Stimulated activated CD4-positive, alpha-beta T cell treated with anti-CD3 and anti-CD28 coated beads, Interleukin-2, amount 100 ng/mL, for 4 hours (primary cell): ENCODE measurements around the gene MLYCD.
A peak's percentile ranks its signal among the peaks of the same experiment; 100 is the strongest.

Experiments used
- DNase-seq: peaks from one replicate; pipeline ENCODE4 v3.0.0-alpha.2; 2020; ENCODE audit warnings: low read depth

The MLYCD gene

DNA sequence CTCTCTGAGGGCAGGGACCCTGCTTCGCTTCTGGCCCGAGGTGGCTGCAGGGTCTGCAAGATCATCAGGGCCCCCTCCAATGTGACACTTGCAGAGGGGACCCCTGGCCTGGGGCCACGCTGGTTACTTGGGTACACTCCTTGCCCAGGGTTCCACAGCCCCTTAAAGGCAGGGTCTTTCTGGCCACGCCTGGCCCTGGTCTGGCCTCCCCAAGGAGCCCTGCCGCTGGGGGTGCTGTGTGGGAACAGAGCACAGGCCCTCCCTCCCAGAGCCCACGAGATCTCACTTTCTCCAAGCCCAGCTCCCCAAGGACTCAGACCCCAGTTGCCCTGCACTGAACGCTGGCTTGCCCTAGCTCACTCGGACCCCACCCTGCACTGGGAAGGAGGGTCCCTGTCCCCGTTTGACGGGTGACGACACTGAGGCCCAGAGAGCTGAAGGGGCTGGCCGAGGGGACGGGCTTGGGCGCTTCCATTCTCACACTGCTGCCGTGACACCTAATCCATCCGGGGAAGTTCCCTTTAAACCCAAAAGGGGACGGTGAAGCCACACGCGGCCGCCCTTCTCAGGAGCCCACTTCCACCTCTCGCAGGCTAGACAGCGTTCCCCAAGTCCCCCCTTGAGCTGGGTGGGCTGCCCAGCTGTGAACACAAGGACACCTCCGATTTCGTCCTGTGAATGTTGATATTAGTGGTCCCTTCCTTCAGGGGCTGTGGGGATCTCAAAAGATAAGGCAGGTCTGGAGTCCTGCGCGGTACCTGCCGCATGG is 27.2 kb downstream of the MLYCD start:
- DNase-seq = no peak

DNA sequence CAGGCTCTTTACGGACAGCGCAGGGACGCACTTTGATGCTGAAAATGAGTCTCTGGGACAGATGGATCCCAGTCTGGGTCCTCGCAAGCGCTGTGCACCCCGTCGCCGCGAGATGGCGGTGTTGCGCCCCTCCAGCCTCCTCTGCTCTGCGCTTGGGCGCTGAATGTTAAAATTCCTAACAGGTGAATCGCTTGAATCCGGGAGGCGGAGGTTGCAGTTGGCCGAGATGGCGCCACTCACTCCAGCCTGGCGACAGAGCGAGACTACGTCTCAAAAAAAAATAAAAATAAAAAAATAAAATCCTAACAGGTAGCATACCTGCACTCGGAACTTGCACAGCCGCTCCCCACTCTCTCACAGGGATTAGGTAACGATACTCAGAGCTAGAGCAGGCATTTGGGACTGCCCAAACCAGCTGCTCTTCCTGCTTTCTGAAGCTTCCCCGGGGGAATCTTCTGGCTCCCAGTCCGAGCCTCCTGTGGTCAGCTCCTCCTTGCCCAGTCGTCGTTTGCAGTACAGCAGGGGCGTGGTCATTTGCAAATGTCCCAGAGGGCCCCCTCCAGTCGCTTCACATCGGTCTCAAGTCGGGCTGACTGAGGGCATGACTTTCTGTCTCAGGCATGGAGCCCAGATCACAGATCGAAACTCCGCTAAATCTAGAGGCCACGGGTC is 27.9 kb downstream of the MLYCD start:
- peak; percentile 29 for DNase-seq

DNA sequence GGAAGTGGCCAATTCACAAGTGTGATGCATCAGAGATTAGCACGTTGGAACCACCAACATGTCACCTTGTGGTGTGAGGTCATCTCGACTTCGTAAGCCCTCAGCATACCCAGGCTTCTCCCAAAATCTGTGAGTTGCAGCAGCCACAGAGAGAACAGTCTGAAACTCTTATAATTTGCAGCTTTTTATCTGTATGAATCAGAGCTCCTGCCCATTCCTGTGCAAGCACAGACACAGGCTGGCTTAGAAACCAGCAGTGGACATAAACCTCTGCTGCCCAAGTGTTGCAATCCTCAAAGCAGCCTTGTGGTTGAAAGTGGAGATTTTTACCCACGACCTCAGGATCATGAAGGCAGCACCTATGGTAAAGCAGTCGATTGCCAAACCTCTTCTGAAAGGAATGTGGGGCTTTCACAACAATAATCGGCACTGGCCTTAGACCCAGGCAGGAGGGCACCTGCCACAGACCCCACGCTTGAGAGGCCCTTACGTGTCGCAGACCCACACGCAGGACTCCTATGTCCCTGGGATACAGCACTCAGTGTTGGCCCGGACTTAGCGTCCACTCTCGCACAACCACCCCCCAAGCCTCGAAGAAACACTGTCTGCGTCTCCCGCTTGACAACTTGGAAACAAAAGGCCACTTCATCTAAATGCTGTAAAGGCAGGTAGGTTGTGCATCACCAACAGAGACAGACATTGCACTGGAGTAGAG is 29.6 kb downstream of the MLYCD start:
- DNase-seq = no peak

DNA sequence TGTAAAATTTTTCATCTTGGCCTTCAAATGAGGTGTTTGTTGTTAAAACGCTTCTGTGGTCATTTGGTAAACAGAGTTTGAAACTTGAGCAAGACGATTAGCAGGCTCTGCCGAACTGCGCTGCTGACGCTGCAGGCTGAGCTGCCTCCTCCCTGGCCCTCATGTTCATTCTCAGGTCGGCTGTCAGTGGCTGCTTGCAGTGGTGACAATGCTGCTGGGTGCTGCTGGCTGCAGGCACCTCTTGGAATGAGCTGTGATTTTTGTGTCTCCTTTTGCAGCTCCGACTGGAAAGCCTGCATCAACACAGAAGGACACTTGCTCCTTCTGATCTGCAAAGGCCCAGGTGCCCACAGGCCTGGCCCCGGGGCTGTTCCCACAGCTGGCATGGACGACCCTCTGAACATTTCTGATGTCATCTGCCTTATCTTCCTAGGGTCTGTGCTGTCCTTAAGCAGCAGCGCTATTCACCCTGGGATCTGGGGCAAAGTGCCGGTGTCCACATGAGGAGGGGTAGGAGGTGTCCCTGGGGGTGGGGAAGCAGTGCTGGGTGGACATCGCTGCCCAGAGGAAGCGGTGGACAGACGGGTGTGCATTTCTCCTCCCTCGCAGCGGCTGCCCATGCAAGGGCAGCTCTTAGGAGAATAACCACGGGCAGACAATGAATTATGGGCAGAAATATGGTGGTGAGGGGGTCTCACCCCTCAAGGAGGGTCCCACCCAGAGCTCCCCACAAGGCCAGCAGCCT is 31.1 kb downstream of the MLYCD start:
- no peak for DNase-seq

DNA sequence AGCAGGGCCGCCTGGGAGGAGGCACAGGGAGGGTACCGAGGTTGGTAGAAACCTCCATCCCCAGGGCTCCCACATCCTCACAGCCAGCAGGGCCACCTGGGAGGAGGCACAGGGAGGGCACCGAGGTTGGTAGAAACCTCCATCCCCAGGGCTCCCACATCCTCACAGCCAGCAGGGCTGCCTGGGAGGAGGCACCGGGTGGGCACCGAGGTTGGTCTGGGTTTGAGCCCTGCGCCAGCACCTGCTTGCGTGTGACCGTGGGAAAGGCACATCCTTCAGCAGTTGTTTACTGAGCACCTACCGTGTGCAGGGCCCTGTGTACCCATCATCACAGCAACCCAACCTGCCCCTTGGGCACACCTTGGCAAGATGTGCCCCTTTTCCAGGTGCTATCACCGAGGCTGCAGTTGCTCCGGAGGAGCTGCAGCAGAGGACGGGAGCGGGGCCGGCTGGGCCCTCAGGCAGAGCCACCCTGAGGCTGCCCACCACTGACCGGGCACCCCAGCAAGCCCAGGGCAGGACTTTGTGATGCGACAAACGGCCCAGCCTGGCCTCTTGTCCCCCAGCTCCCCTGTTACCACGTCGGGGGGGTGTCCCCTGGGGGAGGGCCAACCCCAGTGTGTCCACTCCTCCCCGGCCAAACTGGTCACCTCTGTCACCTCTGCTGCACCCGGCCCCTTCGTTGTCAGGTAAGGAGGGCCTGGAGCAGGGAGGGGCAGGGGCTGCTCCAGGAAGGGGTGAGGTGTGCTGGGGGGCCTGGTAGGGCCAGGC is 32.0 kb downstream of the MLYCD start:
- DNase-seq = no peak

DNA sequence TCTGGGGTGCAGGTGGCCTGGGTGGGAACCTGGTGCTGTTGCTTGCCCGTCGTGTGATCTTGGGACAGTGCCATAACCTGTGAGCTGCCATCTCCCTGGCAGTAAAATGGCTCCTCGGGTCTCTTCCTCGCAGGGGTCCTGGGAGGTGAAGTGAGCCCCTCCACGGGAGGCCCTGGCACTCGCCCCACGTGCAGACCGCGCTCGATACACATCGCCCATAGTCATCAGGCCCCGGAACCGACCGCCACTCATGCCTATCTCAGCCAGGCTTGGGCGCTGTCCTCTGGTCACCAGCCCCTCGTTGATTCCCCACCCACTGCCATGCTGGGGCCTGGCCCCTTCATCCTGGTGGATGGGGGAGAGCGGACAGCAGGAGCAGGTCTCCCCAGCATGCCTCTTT is 32.6 kb downstream of the MLYCD start:
- no peak for DNase-seq

DNA sequence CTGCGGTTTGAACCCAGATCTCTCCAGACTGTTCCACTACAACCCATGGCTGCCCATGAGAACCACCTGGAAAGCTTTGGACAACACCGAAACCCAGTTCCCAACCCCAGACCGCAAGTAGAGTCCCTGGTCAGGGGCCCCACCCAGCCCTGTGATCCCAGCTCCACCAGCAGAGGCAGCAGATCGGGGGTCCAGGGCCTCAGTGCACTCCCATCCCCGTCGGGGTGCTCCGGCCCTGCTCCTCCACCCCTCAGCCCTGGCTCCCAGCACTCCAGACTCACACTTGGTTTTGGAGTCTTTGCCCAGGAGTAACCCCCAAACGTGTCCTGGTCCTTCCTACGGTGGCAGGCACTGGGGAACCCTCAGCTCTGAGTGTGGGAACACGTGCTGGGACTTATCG is 33.4 kb downstream of the MLYCD start:
- no peak for DNase-seq

DNA sequence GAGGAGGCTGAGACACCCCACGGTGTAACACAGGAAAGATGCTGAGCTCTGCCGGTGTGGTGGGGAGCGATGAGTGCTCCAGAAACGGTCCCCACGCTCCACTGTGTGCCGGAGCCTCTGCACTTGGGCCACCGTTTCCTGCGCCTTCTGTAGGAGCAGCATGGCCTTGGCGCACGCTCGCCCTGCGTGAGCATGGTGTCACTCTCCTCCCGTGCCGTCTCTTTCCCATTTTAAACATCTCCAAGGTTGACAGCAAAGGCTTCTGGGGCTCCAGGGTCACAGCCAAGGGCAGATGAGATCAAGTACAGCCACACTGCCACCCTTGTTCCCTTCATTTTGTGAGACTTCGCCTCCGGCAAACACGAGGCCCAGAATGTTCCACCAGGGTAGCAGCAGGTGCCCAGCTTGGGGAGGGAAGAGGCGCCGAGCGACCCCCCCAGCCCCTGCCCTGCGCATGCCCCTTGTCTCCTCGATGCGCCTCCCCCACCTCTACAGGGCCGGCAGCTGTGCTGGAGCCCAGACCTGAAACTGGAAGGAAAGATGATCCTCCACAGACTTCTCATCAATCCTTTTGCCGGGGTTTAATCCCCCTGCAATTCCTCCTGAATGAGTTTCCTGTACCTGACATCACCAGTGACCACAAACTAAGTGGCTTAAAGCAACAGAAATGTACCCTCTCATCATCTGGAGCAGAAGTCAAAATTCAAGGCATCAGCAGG is 34.2 kb downstream of the MLYCD start:
- DNase-seq = no peak

DNA sequence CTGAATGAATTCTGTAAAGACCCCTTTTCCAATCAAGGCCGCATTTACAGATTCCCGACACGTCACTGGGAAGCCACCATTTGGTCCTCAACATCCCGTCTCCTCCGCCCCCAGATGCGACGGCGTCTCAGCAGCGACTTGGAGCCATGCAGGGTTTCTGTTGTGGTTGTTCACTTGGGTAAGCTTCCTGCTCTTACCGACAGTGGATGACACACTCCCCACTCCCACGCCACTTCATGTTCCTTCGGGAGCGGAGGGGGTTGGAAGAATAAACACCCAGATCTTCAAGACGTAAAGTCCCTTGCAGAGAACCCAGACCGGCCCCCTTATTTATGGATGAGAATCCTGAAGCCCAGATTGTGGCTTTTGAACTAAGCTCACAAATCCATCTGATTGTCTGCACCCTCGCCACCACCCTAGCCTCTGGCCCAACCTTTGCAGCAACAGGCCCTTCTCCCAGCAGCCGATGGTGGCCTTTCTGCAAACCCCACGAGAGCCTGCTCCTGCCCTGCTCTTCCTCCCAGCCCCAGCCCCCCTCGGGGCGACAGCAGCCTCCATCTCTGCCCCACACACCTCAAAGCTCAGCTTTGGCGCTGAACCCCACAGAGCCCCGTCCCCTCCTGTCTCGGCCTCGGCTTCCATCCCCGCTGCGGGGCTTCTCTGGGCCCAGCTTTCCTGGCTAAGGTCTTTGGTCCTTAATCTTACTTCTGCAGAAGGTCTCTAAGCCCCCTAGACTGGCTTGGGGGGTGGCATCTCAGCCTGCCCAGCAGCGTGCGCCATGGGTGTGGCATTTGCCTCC is 35.2 kb downstream of the MLYCD start:
- no peak for DNase-seq

DNA sequence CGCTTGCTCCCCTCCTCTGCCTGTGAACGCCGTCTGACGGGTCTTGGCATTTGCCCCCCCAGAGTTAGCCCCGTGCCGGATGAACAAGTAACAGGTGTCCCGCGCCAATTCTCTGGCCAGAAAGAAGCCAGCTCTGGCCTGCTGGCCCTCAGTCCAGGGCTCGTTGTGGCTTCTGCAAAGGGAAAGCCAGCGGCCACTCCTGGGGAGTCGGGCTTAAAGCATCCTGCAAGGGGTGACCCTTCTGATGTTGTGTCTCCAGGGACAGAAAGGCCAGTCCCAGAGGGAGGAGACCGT is 35.7 kb downstream of the MLYCD start:
- DNase-seq = no peak

DNA sequence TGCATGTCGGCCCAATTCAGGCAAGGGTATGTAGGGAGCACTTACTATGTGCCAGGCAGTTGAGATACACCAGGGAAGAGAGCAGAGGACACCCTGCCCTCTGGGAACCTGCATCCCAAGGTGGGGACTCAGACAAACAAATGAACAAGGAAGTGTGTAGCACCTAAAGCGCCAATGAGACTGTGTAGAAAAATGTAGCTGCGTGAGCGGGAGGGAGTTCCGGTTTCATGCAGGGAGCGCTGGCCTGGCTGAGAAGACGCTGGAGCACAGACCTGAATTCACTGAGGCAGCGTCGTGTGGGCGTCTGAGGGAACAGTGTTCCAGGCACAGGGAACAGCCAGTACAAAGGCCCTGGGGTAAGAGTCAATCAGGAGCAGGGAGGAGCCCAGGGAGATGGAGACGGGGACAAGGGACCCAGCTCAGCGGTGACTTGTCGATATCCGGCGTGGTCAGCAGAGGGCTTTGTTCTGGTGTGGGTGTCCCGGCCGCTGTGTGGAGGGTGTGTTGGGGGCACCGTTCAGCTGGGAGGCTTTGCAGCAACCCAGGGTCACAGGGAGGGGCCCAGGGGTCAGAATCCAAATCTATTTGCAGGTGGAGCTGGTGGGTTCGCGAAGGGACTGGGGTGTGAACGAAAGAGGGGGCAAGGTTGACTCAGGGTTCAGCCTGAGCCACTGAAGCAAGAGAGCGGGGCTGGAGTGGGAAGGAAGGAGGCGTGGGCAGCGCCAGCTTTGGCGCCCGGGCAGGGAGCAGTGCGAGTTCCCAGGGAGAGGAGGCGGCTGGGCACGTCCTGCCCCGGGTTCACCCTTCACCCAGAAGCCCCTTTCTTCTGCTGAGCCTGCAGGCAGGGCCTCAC is 36.3 kb downstream of the MLYCD start:
- no peak for DNase-seq

DNA sequence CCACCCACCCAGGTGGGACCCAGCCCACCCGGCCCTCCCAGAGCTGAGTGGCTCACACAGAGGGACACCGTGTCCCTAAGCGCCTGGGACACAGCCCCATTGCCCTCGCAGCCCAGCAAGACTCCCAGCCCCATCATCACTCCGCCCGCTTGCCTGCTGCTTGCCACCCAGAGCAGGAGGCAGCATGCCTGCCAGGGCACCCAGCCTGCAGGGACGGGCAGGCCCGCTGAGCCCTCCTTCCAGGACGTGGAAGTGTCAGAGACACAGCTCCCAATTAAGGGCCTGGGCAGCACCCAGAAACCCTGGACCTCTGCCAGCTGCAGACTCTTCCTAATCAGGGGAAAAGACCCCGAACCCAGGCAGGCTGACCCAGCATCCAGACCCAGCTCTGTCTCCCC is 36.9 kb downstream of the MLYCD start:
- DNase-seq = no peak

DNA sequence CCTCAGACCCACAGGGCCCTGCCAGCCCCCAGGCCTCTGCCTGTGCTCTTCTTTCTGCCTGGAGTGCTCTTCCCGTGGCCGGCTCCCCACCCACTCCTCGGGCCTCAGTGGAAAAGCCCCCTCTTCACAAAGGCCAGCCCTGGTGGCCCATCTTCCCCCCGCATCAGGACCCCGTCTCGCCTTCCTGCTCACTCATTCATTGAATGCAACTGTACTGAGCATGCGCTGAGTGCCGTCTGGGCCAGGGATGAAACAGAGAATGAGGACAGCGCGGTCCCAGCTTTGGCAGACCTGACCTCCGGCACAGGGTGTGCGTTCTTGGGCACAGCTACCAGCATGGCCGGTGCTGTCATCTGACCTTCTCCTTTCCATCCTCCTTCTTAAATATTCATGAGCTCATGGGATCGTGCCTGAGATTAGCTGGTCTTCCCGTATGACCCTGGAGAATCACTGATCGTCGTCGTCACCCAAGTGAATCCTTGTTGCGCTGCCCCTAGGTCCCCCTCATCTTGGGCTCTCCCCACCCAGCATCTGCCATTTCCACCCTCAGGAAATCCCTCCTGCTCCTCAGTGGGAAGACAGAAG is 37.8 kb downstream of the MLYCD start:
- DNase-seq = no peak

DNA sequence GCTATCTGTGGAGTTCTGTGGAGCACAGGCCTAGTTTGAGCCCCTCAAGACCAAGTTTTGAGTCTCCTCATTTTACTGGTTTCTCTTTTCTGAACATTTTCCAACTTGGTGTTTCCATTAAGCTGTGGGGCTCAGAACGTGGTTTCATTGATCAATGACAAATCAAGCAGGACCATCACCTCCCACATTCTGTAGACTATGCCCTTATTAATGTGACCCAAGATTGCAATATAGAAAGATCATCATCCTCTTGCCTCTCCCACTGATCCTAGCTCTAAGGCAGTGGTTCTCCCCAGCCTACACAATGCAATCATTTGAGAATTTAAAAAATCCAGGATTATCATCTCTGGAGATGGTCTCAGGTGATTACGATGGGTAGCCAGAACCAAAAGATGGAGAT is 38.4 kb downstream of the MLYCD start:
- DNase-seq = no peak

DNA sequence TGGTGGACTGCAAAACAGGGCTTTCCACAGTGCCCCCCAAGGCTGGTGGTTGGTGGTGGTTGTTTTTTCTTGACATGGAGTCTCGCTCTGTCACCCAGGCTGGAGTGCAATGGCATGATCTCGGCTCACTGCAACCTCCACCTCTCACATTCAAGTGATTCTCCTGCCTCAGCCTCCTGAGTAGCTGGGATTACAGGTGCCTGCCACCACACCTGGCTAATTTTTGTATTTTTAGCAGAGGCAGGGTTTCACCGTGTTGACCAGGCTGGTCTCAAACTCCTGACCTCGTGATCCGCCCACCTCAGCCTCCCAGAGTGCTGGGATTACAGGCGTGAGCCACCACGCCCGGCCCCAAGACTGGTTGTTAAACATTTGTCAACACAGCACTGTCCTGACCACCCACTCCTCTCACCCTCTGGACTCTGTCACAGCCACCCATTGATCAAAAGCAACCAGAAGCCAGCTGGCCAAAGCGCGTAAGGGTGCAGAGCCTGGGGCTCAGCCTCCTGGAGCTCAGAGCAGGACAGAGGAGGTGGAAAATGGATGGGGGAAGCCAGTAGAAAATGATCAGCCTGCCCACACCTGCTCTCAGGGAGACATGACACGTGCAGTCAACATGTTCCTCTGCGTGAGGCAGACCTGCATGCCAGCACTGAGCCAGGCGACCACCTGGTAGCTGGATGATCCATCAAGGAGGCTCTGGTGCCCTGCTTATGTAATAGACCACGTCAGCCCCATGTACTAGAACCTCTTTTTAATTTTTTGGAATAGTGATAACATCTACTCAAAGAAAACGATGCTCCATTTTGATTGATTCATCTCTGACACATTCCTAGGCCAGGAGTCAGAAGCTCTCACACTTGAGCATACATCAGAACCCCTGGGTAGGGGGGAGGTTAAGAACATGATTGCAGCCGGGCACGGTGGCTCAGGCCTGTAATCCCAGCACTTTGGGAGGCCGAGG is 39.3 kb downstream of the MLYCD start:
- no peak for DNase-seq

DNA sequence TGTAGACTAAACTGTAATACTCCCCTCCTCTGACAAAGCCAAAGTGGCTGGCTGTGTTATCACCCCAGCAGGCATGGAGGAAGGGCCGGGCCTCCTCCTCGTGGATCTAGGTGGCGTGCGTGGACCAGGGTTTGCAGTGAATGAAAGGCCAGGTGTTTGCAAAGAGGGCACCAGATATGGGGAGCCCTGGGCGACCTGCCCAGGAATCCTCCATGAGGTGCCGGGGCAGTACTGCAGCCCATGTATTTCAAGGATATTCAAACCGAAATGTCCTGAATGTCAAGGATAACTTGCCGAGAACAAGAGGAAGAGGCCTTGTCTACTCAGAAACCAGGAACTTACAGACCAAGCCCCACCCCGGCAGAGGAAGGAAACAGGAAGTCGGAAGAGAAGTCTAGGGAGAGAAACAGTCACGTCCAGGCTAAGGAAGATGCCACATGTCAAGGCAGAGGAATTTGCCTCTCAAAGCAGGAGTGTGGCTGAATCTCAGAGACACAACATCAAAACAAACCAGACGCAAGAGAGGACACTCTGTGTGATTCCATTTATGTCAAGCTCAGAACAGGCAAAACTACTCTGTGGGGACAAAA is 40.4 kb downstream of the MLYCD start:
- DNase-seq = no peak

DNA sequence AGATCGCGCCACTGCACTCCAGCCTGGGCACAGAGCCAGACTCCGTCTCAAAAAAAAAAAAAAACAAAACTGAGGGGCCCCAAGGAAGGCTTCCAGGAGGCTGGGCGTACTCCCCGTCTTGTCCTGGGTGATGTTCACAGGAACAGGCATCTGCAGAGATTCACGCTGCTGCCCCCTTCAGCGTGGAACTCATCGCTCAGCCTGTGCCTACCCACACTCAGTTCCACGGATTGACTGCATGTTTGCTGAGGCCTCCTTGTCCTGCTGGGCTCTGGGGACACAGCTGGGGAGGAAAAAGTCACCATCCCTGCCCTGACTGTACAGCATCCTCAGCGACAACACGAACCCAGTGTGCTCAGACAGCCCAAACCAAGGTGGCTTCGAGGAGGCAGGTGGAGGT is 41.2 kb downstream of the MLYCD start:
- no peak for DNase-seq
